Gastroesophageal sphincter (tissue), 3 donors: ENCODE measurements around the gene KCNJ1.

Experiments
- CTCF ChIP-seq, 4 experiments: fragments of 200-600 bp in 2 of 4; fragments of 450-650 bp in 2 of 4; sonication (generic) in 1 of 4; IDR thresholded peaks; one replicate each; pipeline ENCODE4 v1.5.1; 2017 to 2019; ENCODE audit warnings: antibody characterized with exemption in 4 of 4, mild to moderate bottlenecking in 2 of 4, moderate library complexity in 2 of 4
- POLR2A ChIP-seq, 2 donors: fragments of 450-650 bp; IDR thresholded peaks; one replicate each; pipeline ENCODE4 v1.6.1; 2017; ENCODE audit warnings: antibody characterized with exemption in 2 of 2, mild to moderate bottlenecking in 2 of 2, moderate library complexity in 1 of 2

- no peak for TF ChIP-seq POLR2A (IDR thresholded peaks at IDR 0.05)
- no peak for TF ChIP-seq CTCF (IDR thresholded peaks at IDR 0.05)
Observed at GRCh38 chr11:128841461-128842072, 25.5 kb downstream of the KCNJ1 start.
